Hematopoietic multipotent progenitor cell treated with erythropoietin and hydrocortisone succinate and interleukin-3 and kit ligand, for 4 days (in vitro differentiated cells): ENCODE data around the gene GTF3C1.
"Not testable (repeated sequence)": the region's sequence is repeated elsewhere in the genome, so short reads cannot be mapped to it uniquely, and the experiment has no call there.

Experiments used
- DNase-seq: peaks from one replicate; pipeline ENCODE4 v3.0.0-alpha.2; 2015

The GTF3C1 gene

GRCh38 chr16:27461483-27462171 is 88.1 kb downstream of the GTF3C1 start:
- no peak for DNase-seq

GRCh38 chr16:27460663-27461482 is 88.8 kb downstream of the GTF3C1 start:
- no peak for DNase-seq

GRCh38 chr16:27460213-27460612 is 89.5 kb downstream of the GTF3C1 start:
- no peak for DNase-seq

DNA sequence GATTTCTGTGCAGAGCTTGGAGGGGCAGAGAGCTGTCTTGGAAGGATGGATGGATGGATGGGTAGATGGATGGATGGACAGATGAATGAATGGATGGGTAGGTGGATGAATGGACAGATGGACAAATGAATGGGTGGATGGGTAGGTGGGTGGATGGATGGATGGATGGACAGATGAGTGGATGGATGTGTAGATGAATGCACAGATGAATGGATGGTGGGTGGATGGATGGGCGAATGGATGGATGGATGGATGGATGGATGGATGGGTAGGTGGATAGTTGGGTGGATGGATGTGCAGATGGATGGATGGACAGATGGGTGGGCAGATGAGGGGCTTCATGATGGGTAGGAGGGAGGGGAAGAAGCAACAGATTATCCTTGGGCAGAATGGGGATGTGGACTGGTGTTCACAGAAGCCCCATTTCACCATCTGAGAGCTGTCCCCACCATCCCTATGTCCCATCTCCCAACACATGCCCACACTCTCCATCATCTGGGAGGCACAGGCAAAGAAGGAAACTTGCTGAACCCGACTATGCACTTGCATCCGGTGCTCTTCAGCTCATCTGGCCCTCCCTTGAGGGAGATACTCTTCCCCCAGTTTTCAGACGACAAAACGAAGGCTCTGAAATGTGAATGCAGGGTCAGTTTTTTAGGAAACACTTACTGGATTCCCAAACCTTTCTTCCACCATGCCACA is 90.6 kb downstream of the GTF3C1 start:
- DNase-seq, result no peak

- no peak for DNase-seq
Measured at GRCh38 chr16:27458258-27458657, 91.5 kb downstream of the GTF3C1 start.

GRCh38 chr16:27457605-27457900 is 92.2 kb downstream of the GTF3C1 start:
- DNase-seq, result not testable (repeated sequence)

GRCh38 chr16:27455700-27456099 is 94.0 kb downstream of the GTF3C1 start:
- peak; percentile 31 for DNase-seq

- DNase-seq, result no peak
Measured at GRCh38 chr16:27453494-27453825, 96.3 kb downstream of the GTF3C1 start.

DNA sequence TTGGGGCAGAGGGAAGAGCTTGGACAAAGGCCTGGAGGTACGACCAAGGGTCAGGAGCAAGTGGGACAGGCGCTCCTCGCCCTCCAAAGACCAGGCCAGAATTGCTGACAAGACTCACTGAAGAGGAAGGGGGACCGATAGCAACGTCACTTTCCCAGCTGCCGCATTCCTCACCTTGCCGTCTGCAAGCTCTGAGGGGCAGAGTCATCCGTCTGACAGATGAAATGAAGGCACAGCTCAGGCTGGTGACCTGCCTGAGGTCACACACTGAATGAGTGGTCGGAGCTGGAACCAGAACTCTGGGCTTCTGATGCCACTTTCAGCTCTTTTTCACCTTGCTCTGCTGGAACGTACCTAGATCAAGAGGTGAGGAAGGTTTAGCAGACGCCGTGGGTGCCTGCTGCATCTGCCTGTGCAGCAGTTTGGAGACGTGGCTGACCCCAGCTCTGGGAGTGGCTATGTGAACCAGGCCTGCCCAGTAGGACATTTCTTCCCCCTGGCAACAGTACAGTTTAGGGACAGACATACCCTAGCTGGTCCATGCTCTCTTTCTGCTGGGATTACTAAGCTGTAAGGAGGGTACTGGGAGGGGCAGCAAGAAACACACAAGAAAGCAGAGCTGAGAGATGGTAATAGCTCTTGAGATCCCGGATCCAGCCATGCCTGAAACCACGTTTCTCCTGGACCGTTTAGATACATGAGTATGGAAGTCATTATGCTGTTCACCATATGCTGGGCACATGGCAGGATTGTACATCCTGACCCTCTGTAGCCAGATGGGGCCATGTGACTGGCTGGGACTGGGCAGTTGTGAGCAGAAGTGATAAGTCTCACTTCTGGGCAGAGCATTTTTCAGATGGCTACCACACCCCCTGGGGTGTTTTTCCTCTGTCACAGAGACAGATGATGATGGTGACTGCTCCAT is 96.9 kb downstream of the GTF3C1 start:
- peak; percentile 26 for DNase-seq

DNA sequence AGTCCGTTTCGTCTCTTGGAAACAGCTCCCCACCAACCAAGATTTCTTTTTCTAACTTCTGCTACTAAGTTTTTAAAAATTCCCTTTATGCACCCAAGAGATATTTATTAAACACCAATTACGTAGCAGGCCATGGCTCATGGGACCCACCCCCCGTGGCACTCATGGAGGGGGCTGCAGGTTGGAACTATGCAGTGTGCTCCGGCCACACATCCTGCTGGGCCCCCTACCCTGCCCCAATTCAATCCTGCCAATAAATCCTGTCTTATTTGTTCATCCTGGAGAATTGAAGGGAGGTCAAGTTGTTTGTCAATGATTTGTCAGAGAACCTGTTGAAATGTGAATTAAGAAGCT is 99.5 kb downstream of the GTF3C1 start:
- DNase-seq, result no peak

DNA sequence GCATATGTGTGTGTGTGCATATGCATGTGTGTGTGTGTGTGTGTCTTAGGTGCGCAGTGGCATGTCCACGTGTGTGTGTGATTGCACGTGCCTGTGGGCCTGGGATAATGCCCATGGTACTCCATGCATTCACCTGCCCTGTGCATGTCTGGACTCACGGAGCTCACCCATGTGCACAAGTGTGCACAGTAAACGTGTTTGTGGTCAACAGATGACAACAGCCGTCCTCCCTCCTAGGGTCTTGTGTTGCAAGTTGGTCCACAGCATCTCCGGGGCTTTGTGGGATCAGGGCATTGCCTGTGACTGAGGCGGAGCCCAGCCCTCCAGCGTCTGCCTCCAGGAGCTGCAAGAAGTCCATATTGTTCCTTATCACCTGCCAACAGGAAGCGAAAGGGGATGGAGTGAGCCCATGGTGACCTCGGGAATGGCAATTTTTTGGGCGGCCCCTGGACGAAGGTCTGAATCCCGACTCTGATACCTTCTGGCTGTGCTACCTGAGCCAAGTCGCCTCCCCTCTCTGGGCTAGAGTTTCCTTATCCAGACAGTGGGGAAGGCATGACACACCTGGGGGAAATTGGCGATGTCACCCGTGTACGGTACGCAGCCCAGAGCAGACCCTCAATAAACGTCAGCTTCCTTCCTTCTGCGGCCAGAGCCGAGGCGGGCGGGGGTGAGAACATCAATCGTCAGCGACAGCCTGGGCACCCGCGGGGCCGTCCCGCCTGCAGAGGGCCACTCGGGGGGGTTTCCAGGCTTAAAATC is 100.1 kb downstream of the GTF3C1 start:
- DNase-seq, result peak; percentile 48

- DNase-seq, result no peak
Measured at GRCh38 chr16:27448532-27449433, 100.9 kb downstream of the GTF3C1 start.

DNA sequence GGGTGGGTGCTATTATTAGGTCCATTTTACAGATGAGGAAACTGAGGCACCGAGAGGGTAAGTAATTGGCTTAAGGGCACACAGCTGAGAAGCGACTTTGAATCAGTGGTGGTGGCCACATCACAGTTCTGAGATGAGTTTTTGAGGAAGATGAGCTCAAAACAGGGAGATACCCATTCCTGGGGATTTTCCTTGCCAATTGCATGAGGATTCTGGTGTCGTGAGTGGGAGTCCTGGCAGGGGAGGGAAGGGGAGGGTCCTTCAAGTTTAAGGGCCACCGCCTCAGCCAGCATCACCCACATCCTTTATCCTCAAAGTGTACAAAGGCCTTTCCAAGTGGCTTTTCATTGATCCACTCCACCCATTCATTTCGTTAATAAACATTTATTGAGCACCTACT is 102.4 kb downstream of the GTF3C1 start:
- DNase-seq, result no peak

DNA sequence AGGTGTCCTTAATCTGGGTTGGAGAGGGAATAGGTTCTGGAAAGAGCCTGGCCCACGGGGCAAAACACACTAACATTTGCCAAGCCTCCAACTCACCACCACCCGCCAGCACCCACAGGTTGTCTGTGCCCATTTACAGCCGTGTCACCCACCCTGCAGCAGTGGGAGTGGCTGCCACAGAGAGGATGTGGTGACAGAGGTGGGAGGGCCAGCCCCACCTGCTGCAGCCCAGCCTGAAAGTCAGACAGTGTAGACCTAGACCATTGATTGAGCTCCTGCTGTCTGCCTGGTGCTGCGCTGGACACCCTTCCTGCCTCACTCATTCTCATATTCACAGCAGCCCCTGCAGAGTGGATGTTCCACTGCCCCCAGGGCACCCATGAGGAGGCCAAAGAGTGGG is 103.0 kb downstream of the GTF3C1 start:
- DNase-seq, result peak; percentile 16

DNA sequence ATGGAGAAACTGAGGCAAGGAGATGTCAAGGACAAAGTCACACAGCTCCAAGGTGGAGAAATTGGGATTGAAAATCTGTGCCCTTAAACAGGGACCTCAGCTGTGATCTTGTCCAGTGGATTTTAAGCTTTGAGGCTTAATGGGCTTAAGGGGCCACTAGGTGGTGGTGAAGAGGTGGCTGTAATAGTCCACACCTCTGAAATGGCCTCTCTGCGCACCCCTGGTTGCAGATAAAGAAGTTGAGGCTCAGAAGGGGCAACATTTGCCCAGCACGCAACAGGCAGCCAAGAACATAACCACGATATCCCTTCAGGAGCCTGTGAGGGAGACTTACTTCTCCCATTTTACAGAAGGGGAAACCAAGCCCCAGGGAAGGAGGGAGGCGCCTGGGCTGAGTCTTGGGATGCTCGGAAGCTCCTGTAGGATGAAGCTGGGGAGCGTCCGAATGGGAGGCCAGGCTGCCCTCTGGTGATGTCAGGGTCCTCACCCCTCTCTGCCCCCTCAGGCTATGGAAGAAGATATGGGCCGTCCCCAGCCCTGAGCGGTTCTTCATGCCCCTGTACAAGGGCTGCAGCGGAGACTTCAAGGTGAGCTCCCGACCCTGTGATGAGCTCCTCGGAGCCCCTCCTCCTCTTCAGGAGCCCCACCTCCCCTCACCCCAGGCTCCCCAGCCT is 104.1 kb downstream of the GTF3C1 start:
- DNase-seq, result no peak

- no peak for DNase-seq
Measured at GRCh38 chr16:27444470-27444869, 105.2 kb downstream of the GTF3C1 start.

- DNase-seq, result no peak
Measured at GRCh38 chr16:27444015-27444414, 105.7 kb downstream of the GTF3C1 start.

DNA sequence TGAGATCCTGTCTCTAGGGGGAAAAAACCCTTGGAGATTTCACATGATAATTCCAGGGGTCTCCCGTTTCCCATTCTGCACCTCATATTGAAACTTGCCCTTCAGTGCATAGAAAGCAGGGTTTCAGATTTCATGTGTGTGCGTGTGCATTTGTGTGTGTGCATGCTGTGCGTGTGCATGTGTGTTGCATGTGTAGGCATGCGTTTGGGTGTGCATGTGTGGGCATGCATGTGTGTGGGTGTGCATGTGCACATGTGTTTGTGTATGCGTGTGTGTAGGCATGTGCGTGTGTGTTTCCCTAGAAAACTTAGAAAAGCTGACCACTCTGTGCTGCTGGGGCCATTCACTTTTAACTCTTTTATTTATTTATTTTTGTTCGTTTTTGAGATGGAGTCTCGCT is 107.7 kb downstream of the GTF3C1 start:
- no peak for DNase-seq

GRCh38 chr16:27441276-27441675 is 108.4 kb downstream of the GTF3C1 start:
- no peak for DNase-seq

GRCh38 chr16:27439271-27440018 is 110.3 kb downstream of the GTF3C1 start:
- no peak for DNase-seq
